AG04450 (cell line): ENCODE data around the gene ANO9. TPM values are rescaled to one million over a fixed set of nuclear protein-coding genes. Genes with fewer than 3 reads are reported as not detected.

Experiments
- CTCF ChIA-PET: fragments of 300-600, 350-600 bp; formaldehyde crosslinking; extraction: SDS; loops from one replicate; lab custom pipeline; 2022; ENCODE audit warnings: antibody characterized with exemption, inconsistent platforms; lab: Charles Lee
- POLR2A ChIA-PET: fragments of 350-600 bp; formaldehyde crosslinking; extraction: SDS; loops from one replicate; lab custom pipeline; 2021; ENCODE audit warnings: antibody characterized with exemption, inconsistent platforms; lab: Yijun Ruan, JAX
- DNase-seq: peaks from one replicate; pipeline ENCODE4 v3.0.0-alpha.2; 2011; ENCODE audit warnings: low read depth, low spot score
- H3K27ac ChIP-seq: one replicate; pipeline ENCODE4 v1.5.1; 2012; ENCODE audit warnings: low read depth, low read length, control low read depth
- H3K27me3 ChIP-seq: one replicate; pipeline ENCODE4 v1.6.0; 2012; ENCODE audit warnings: low read length; ENCODE audit not compliant: control insufficient read depth, insufficient read depth
- H3K4me3 ChIP-seq: 2 replicates; pipeline ENCODE4 v1.5.1; 2011; ENCODE audit warnings: mild to moderate bottlenecking, low read depth, low read length, control low read depth
- H3K9me3 ChIP-seq: 2 replicates; pipeline ENCODE4 v1.5.1; 2012; ENCODE audit warnings: low read length; ENCODE audit not compliant: control insufficient read depth, insufficient read depth
- CTCF ChIP-seq: IDR thresholded peaks from 2 replicates; pipeline ENCODE4 v1.5.1; 2011; ENCODE audit warnings: low read depth, low read length, control low read depth, inconsistent platforms
- polyA plus RNA-seq: library from polyadenylated mRNA; depleted of rRNA; stranded (reverse); fragments of >200 nt; gene quantifications from 2 replicates; pipeline ENCODE4 v1.2.3, GENCODE V29; 2011

ANO9 gene
- polyA plus RNA-seq, 1 experiment: 0.10 TPM

- DNase-seq: no peak
These were observed 34.1 kb upstream of the ANO9 start for GRCh38 chr11:475941-476340.

GRCh38 chr11:474914-475506 is 33.2 kb upstream of the ANO9 start:
- POLR2A ChIA-PET: no interaction called here

More at GRCh38 chr11:475941-476340, 34.1 kb upstream of the ANO9 start:
- Histone ChIP-seq H3K27ac (no peak overlapping the region), H3K9me3 (no peaks in the 10 kb centered on the region; the same call in 1 of the 2 replicates), H3K27me3 (no peaks in the 10 kb centered on the region), H3K4me3 (no peak overlapping the region)
- ChIA-PET POLR2A (interaction anchor here (0.6 kb wide), 1 partner anchor 914 kb away, joined by 3 read pairs; the partner anchor contains the start of gene BRSK2), CTCF (no interaction called here)
- no peak for TF ChIP-seq CTCF

GRCh38 chr11:473962-474785 is 32.4 kb upstream of the ANO9 start:
- H3K27ac ChIP-seq: no peak overlapping the region
- no peak for TF ChIP-seq CTCF
- H3K27me3 ChIP-seq: no peaks in the 10 kb centered on the region
- no peak for DNase-seq
- ChIA-PET POLR2A (interaction anchor here (0.6 kb wide), 1 partner anchor 8 kb away, joined by 4 read pairs; no protein-coding TSS in a partner anchor), CTCF (no interaction called here)
- H3K4me3 ChIP-seq: no peak overlapping the region
- H3K9me3 ChIP-seq: peaks cover 3% of the 10 kb centered on the region; the same call in 1 of the 2 replicates

More at GRCh38 chr11:474914-475506, 33.2 kb upstream of the ANO9 start:
- no peak for TF ChIP-seq CTCF
- peaks cover 1% of the 10 kb centered on the region; the same call in 1 of the 2 replicates for H3K9me3 ChIP-seq
- H3K27ac ChIP-seq: no peak overlapping the region
- H3K4me3 ChIP-seq: no peak overlapping the region
- no peaks in the 10 kb centered on the region for H3K27me3 ChIP-seq
- CTCF ChIA-PET: no interaction called here
- no peak for DNase-seq

- Histone ChIP-seq H3K9me3 (peaks cover 3% of the 10 kb centered on the region; the same call in 1 of the 2 replicates), H3K4me3 (no peak overlapping the region), H3K27ac (no peak overlapping the region), H3K27me3 (no peaks in the 10 kb centered on the region)
- DNase-seq: no peak
- TF ChIP-seq CTCF: no peak
- ChIA-PET CTCF (no interaction called here), POLR2A (interaction anchor here (0.6 kb wide), 1 partner anchor 9 kb away, joined by 4 read pairs; no protein-coding TSS in a partner anchor)
These were observed 31.6 kb upstream of the ANO9 start for GRCh38 chr11:473415-473814.

- CTCF ChIA-PET: no interaction called here
- TF ChIP-seq CTCF: no peak
- POLR2A ChIA-PET: no interaction called here
- Histone ChIP-seq H3K4me3 (no peak overlapping the region), H3K27ac (no peak overlapping the region), H3K9me3 (peaks cover 3% of the 10 kb centered on the region; the same call in 1 of the 2 replicates), H3K27me3 (no peaks in the 10 kb centered on the region)
- no peak for DNase-seq
These were observed 31.0 kb upstream of the ANO9 start for GRCh38 chr11:472816-473215.
